ELR (cell line): ENCODE results near the gene C19orf12.

Experiments used
- DNase-seq: peaks from one replicate; pipeline ENCODE4 v3.0.0-alpha.2; 2015; ENCODE audit warnings: low read depth

C19orf12 gene

DNA sequence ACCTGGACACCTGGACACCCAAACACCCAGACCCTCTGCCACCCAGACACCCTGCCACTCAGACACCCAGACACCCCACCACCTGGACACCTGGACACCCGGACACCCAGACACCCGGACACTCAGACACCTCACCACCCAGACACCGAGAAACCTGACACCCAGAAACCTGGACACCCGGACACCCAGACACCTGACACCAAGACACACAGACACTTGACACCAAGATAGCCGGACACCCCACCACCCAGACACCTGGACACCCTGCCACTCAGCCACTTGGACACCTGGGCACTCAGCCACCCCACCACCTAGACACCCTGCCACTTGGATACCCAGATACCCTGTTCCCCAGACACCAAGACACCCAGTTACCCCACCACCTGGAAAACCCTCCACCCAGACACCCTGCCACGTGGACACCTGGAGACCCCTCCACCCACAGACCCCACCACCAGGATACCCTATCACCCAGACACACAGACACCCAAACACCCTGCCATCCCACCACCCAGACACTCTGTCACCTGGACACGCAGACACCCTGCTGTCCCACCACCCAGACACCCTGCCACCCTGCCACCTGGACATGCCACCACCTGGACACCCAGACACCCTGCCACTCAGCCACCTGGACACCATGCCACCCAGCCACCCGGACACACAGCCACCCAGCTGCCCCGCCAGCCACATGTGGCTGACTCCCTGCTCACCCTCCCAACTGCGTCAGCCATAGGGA is 17.4 kb downstream of the C19orf12 start:
- DNase-seq, result no peak

GRCh38 chr19:29696565-29696846 is 18.6 kb downstream of the C19orf12 start:
- no peak for DNase-seq

DNA sequence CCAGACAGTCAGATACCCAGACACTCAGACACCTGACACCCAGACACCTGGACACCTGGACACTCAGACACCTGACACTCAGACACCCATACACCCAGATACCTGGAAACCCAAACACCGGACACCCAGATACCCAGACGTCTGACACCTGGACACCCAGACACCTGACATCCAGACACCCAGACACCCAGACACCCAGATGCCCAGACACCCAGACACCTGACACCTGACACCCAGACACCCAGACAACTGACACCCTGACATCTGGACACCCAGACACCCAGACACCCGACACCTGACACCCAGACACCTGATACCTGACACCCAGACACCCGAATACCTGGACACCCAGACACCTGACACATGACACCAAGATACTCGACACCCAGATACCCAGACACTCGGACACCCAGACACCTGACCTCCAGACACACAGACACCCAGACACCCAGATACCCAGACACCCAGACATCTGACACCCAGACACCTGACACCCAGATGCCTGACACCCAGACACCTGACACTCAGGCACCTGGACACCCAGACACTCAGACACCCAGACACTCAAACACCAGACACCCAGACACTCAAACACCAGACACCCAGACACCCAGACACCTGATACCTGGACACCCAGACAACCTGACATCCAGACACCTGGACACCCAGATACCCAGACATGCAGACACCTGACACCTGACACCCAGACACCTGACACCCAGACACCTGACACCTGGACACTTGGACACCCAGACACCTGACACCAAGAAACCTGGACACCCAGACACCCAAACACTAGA is 19.1 kb downstream of the C19orf12 start:
- no peak for DNase-seq

DNA sequence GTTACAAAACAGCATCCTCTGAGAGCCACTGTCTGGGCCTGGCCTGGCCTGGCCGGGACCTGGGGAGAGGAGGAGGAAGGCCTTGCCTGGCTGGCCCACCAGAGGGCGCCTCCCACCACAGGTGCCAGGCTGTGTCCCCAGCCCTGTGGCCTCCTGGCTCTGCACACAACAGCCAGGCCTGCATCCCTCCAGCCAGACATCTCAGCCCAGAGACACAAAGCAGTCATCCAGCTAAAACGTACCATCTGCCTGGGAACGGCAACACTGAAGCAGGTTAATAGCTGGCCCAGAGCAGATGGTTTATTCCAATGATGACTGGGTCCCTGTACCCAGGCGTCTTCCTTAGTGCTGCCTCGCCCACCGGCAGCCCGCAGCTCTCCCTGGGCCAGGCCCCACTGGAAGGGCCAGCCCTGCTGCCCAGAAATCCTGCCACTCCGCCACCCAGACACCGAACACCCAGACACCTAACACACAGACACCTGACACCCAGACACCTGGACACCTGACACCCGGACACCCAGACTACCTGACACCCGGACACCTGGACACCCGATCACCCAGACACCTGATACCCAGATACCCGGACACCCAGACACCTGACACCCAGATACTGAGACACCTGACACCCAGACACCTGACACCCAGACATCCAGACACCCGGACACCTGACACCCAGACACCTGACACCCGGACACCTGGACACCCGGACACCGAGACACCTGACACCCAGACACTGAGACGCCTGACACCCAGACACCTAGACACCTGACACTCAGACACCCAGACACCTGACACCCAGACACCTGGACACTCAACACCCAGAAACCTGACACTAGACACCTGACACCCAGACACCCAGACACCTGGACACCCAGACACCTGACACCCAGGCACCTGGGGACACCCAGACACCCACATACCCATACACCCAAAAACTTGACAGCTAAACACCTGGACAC is 20.1 kb downstream of the C19orf12 start:
- peak; percentile 65 for DNase-seq

- no peak for DNase-seq
Observed at GRCh38 chr19:29694161-29694560, 20.9 kb downstream of the C19orf12 start.

DNA sequence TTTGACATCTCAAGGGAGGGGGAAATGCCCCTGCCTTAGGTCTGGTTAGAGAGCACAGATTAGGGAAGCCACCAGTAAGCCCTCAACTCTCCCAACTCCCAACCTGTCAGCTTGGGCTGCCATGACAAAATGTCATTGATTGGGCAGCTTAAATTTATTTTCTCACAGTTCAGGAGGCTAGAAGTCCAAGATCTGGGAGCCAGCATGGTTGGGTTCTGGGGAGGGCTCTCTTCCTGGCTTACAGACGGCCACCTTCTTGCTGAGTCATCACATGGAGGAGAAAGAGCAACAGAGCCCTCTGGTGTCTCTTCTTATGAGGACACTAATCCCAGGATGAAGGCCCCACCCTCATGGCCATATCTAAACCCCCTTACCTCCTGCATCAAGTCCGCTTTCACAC is 24.2 kb downstream of the C19orf12 start:
- peak; percentile 81 for DNase-seq

- DNase-seq, result peak; percentile 61
Observed at GRCh38 chr19:29687897-29688728, 26.9 kb downstream of the C19orf12 start.

DNA sequence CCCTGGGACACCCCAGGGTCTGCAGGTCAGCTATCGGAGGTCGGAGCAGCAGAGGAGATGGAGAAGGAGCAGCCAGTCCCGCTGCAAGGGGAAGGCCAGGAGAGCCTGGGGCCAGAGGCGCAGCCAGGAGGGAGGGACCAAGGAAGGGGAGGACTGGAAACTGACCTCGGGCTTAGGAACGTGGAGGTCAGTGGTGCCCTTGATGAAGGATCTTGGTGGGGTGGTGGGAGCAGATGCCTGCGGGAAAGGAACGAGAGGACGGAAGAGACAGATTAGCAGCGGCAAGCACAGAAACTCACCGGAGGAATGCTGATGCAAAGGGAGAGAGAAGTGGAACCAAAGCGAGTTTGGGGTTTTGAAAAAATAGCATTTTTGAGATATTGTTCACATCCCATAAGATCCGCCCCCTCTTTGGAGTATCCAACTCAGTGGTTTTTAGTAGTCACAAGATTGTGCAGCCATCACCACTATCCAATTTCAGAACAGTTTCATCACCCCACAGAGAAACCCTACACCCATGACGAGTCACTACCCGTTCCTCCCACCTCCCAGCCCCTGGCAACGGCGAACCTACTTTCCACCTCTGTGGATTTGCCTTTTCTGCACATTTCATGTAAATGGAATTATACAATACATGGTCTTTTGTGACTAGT is 27.7 kb downstream of the C19orf12 start:
- DNase-seq, result peak; percentile 91

GRCh38 chr19:29686285-29686805 is 28.7 kb downstream of the C19orf12 start:
- DNase-seq, result no peak

- DNase-seq, result no peak
Observed at GRCh38 chr19:29685326-29685725, 29.7 kb downstream of the C19orf12 start.

GRCh38 chr19:29683009-29683408 is 32.1 kb downstream of the C19orf12 start:
- DNase-seq, result no peak

- no peak for DNase-seq
Observed at GRCh38 chr19:29682236-29682895, 32.7 kb downstream of the C19orf12 start.

DNA sequence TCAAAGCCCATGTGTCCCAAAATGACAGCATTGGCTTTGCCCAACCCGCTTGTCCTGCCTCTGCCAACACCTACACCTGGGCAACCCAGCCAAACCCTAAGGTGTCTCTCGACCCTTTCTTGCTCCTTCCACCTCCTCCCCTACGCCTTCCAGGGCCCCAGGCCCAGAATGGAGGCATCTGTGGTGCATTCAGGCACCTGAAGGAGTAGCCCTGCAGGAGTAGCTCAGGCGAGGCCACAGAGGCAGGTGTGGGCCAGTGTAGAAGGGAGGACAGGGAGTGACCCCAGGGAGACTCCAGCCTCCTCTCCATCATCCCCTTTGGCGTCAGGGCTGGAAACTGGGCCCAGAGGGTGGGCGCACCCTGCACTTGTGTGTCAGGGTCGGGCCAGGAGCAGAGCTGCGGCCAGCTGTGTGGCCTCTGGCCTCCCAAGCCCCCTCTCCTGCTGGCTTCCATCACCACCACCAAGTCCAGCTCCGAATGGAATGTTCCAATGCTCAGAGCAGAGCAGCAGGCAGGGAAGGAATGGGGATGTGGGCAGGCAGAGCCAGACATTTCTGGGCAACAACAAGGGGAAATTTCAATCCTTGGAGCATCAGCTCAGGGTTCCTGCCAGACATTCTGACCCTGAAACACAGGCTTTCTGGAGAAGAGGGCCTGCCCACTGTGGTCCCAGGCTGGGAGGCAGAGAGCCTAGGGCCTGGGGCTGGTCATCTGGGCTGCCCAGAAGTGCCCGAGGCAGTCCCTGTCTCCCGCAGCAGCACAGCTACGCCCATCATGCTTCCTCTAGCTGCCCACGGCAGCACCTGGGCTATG is 33.4 kb downstream of the C19orf12 start:
- DNase-seq, result no peak

DNA sequence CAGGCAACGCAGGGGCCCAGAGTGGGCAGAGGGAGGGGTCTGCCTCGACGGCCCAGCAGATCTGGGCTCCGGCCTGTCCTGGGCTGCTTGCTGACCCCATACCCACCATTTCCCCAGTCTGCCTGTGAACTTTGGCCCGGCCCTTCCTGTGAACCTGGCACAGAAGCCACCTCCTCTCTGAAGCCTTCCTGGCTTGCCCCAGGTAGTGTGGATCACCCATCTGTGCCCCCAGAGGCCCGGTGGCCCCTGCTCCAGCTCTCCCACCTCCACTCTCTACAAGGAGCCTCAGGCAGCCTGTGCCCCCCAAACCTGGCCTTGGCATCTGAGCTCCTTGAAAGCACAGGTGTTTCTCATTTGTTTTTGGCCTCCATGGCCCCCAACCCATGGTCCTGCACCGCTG is 34.1 kb downstream of the C19orf12 start:
- no peak for DNase-seq

- DNase-seq, result peak; percentile 17
Observed at GRCh38 chr19:29680447-29680846, 34.6 kb downstream of the C19orf12 start.

GRCh38 chr19:29679598-29680210 is 35.4 kb downstream of the C19orf12 start:
- DNase-seq, result no peak

DNA sequence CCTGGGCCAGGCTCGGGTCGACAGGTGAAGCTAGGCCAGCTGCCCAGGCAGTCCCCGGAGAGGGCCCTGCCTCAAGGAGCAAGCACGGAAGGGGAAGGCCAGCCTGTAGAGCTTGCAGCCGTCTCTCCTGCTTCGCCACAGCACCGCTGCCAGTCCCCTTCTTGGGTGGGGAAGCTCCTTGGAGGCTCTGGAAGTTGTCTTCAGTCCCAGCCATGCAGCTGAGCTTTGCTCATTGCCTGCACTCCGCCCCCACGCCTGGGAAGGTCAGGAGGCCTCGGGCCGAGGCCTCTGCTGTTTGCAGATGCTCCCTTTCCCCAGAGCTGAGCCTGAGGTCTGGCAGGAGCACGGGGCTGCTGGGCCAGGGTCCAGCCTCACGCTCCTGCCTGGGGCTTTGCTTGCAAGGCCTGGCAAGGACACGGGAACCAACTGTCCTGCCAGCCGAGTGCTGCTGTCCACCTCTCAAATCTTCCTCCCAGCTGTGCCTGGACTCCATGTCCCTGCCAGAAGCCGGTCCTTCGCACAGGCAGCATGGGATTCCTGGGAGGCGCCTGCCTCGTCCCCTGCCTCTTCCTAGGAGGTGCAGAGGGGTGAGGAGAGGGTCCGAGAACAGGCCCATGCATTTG is 36.5 kb downstream of the C19orf12 start:
- DNase-seq, result no peak

GRCh38 chr19:29677001-29677817 is 37.9 kb downstream of the C19orf12 start:
- DNase-seq, result no peak
